IMR-90 (cell line): Measurements from ENCODE around the gene SYVN1. TPM values are rescaled to one million over a fixed set of nuclear protein-coding genes. Genes with fewer than 3 reads are reported as not detected.

ENCODE experiments used
- ATAC-seq: fragments of 200-7000 bp; cut with Tn5 transposase; 2 replicates; pipeline ENCODE4 v1.9.1; 2020; ENCODE audit warnings: low read depth, mild to moderate bottlenecking, moderate library complexity
- BruUV-seq: library from RNA; stranded (reverse); fragments of 400-500 nt; replicated peaks from 2 replicates; lab custom pipeline; 2021; lab: Mats Ljungman, UMichigan
- CTCF ChIA-PET: fragments of 300-600 bp; formaldehyde crosslinking; extraction: SDS; loops from one replicate; lab custom pipeline; 2021; ENCODE audit warnings: antibody characterized with exemption; lab: Yijun Ruan, JAX
- POLR2A ChIA-PET: fragments of 300-600 bp; sonication (Branson Sonifier 250); formaldehyde crosslinking; loops from one replicate; lab custom pipeline; 2022; ENCODE audit warnings: antibody characterized with exemption; ENCODE audit not compliant: unreplicated experiment; lab: Charles Lee
- DNase-seq: peaks from one replicate; pipeline ENCODE4 v3.0.0; 2013
- H2AFZ ChIP-seq: replicated peaks from 2 replicates; pipeline ENCODE3; 2013; ENCODE audit warnings: low read length, mild to moderate bottlenecking; ENCODE audit not compliant: poor library complexity
- H2AK5ac ChIP-seq: 2 replicates; pipeline ENCODE4 v1.6.1; 2013; ENCODE audit warnings: low read depth, low read length, inconsistent platforms
- H2AK9ac ChIP-seq: replicated peaks from 2 replicates; pipeline ENCODE3; 2013; ENCODE audit warnings: mild to moderate bottlenecking, low read depth, low read length, moderate library complexity; ENCODE audit not compliant: poor library complexity
- H2BK120ac ChIP-seq: 2 replicates; pipeline ENCODE4 v1.6.1; 2013; ENCODE audit warnings: low read depth, low read length, inconsistent platforms
- H2BK15ac ChIP-seq: 3 replicates; pipeline ENCODE4 v1.6.1; 2013; ENCODE audit warnings: low read depth, low read length, inconsistent platforms
- H2BK20ac ChIP-seq: 2 replicates; pipeline ENCODE4 v1.6.1; 2013; ENCODE audit warnings: low read depth, mild to moderate bottlenecking, inconsistent platforms, low read length, moderate library complexity
- H2BK5ac ChIP-seq: 2 replicates; pipeline ENCODE4 v1.6.1; 2013; ENCODE audit warnings: mild to moderate bottlenecking, low read depth, low read length, inconsistent platforms; ENCODE audit not compliant: poor library complexity, severe bottlenecking
- H3K14ac ChIP-seq: replicated peaks from 2 replicates; pipeline ENCODE4 v1.6.1; 2013; ENCODE audit warnings: low read depth, low read length, inconsistent platforms
- H3K18ac ChIP-seq: 2 replicates; pipeline ENCODE4 v1.6.1; 2013; ENCODE audit warnings: low read depth, low read length, control low read depth
- H3K23ac ChIP-seq: 2 replicates; pipeline ENCODE4 v1.6.1; 2013; ENCODE audit warnings: low read depth, low read length, inconsistent platforms
- H3K27ac ChIP-seq: 2 replicates; pipeline ENCODE4 v1.5.1; 2013; ENCODE audit warnings: mild to moderate bottlenecking, control low read depth, low read length; ENCODE audit not compliant: insufficient read depth
- H3K27me3 ChIP-seq: 2 replicates; pipeline ENCODE4 v1.6.1; 2013; ENCODE audit warnings: low read length; ENCODE audit not compliant: control insufficient read depth, insufficient read depth
- H3K36me3 ChIP-seq: 2 replicates; pipeline ENCODE4 v1.6.1; 2013; ENCODE audit warnings: low read length, mixed read lengths; ENCODE audit not compliant: control insufficient read depth, insufficient read depth
- H3K4ac ChIP-seq: 2 replicates; pipeline ENCODE4 v1.6.1; 2013; ENCODE audit warnings: low read depth, low read length, inconsistent platforms
- H3K4me1 ChIP-seq: 2 replicates; pipeline ENCODE4 v1.6.1; 2013; ENCODE audit warnings: low read length, mixed read lengths; ENCODE audit not compliant: control insufficient read depth, insufficient read depth
- H3K4me2 ChIP-seq: 2 replicates; pipeline ENCODE4 v1.6.1; 2013; ENCODE audit warnings: low read depth, mild to moderate bottlenecking, control low read depth, low read length, moderate library complexity
- H3K4me3 ChIP-seq: 2 replicates; pipeline ENCODE4 v1.5.1; 2013; ENCODE audit warnings: low read depth, mild to moderate bottlenecking, control low read depth, low read length, moderate library complexity; ENCODE audit not compliant: insufficient read depth
- H3K56ac ChIP-seq: 2 replicates; pipeline ENCODE4 v1.6.1; 2013; ENCODE audit warnings: low read length, inconsistent platforms; ENCODE audit not compliant: insufficient read depth; ENCODE audit errors: extremely low read depth
- H3K79me1 ChIP-seq, 2 experiments: 2 replicates each; pipeline ENCODE4 v1.6.1; 2013; ENCODE audit warnings: low read length in 2 of 2, inconsistent platforms in 1 of 2, low read depth in 1 of 2
- H3K9ac ChIP-seq: 2 replicates; pipeline ENCODE4 v1.6.1; 2013; ENCODE audit warnings: low read depth, low read length, control low read depth
- H3K9me1 ChIP-seq: 2 replicates; pipeline ENCODE4 v1.6.1; 2013; ENCODE audit warnings: low read length, inconsistent platforms; ENCODE audit not compliant: insufficient read depth
- H3K9me3 ChIP-seq: 2 replicates; pipeline ENCODE4 v1.6.1; 2013; ENCODE audit warnings: low read length; ENCODE audit not compliant: control insufficient read depth, insufficient read depth
- H4K20me1 ChIP-seq: 2 replicates; pipeline ENCODE4 v1.6.1; 2013; ENCODE audit warnings: low read length, inconsistent platforms; ENCODE audit not compliant: insufficient read depth
- H4K5ac ChIP-seq: 2 replicates; pipeline ENCODE4 v1.6.1; 2013; ENCODE audit warnings: mild to moderate bottlenecking, low read depth, low read length, control low read depth
- H4K8ac ChIP-seq, 2 experiments: 2 replicates each; pipeline ENCODE4 v1.6.1; 2013; ENCODE audit warnings: low read depth in 2 of 2, low read length in 2 of 2, control low read depth in 1 of 2, inconsistent platforms in 1 of 2
- H4K91ac ChIP-seq: 2 replicates; pipeline ENCODE4 v1.6.1; 2013; ENCODE audit warnings: low read depth, low read length, inconsistent platforms; ENCODE audit not compliant: insufficient read depth
- CEBPB ChIP-seq: IDR thresholded peaks from 2 replicates; pipeline ENCODE4 v1.6.1; 2012; ENCODE audit warnings: low read depth, low read length, improper control_type of control experiment
- CHD1 ChIP-seq: IDR thresholded peaks from 2 replicates; pipeline ENCODE4 v1.6.1; 2012; ENCODE audit warnings: low read depth, low read length, improper control_type of control experiment
- MAFK ChIP-seq: IDR thresholded peaks from 2 replicates; pipeline ENCODE4 v1.6.1; 2012; ENCODE audit warnings: low read depth, low read length, improper control_type of control experiment
- MAZ ChIP-seq: IDR thresholded peaks from 2 replicates; pipeline ENCODE4 v1.6.1; 2012; ENCODE audit warnings: low read depth, mild to moderate bottlenecking, low read length, improper control_type of control experiment, moderate library complexity, borderline replicate concordance
- POLR2A ChIP-seq: IDR thresholded peaks from 2 replicates; pipeline ENCODE4 v1.6.1; 2012; ENCODE audit warnings: mild to moderate bottlenecking, low read depth, low read length
- RAD21 ChIP-seq: IDR thresholded peaks from 2 replicates; pipeline ENCODE4 v1.6.1; 2012; ENCODE audit warnings: low read length, improper control_type of control experiment
- RCOR1 ChIP-seq: IDR thresholded peaks from 2 replicates; pipeline ENCODE4 v1.6.1; 2012; ENCODE audit warnings: mild to moderate bottlenecking, low read length, improper control_type of control experiment; ENCODE audit not compliant: insufficient replicate concordance
- RFX5 ChIP-seq: IDR thresholded peaks from 2 replicates; pipeline ENCODE4 v1.8.0; 2012; ENCODE audit warnings: low read depth, mild to moderate bottlenecking, low read length, moderate library complexity
- SMC3 ChIP-seq: fragments of 150-350 bp; IDR thresholded peaks from 2 replicates; pipeline ENCODE4 v1.6.1; 2016; ENCODE audit warnings: low read depth, mild to moderate bottlenecking, antibody characterized with exemption, low read length, moderate library complexity
- USF2 ChIP-seq: fragments of 150-350 bp; IDR thresholded peaks from 2 replicates; pipeline ENCODE4 v1.6.1; 2017; ENCODE audit warnings: mild to moderate bottlenecking, antibody characterized with exemption, low read length, low read depth
- WGBS, 2 experiments: methylation state at CpG; one replicate each; pipeline versions ENCODE4 v1.1.5 to v1.1.7; 2013; ENCODE audit warnings: missing lambda C conversion rate in 2 of 2; ENCODE audit not compliant: insufficient read length in 1 of 2; ENCODE audit errors: extremely low coverage in 2 of 2; 5-methylcytosine and 5-hydroxymethylcytosine counted together
- dilution Hi-C: fragments of 300-500 bp; cut with HindIII; formaldehyde crosslinking; loops from one replicate; pipeline ENCODE4 v1.14.3; 2018; ENCODE audit warnings: low sequenced_read_pairs; ENCODE audit not compliant: unreplicated experiment
- in situ Hi-C: fragments of 300-500 bp; cut with MboI; formaldehyde crosslinking; loops from 3 replicates; pipeline ENCODE4 v1.14.3; 2019; ENCODE audit warnings: low sequenced_read_pairs, inconsistent platforms, mixed read lengths
- intact Hi-C: fragments of 100-400 bp; cut with micrococcal nuclease; formaldehyde crosslinking; loops from 2 replicates; pipeline ENCODE4 v1.10.0; 2022
- polyA plus RNA-seq, 3 experiments: library from polyadenylated mRNA; depleted of rRNA; stranded (reverse); fragments of >200 nt; gene quantifications; 2 replicates each; pipeline ENCODE4 v1.2.3, GENCODE V29; 2012; ENCODE audit warnings: low replicate concordance in 1 of 3
- total RNA-seq: library from RNA; depleted of rRNA; stranded (reverse); fragments of >200 nt; gene quantifications from 2 replicates; pipeline ENCODE4 v1.2.3, GENCODE V29; 2012

SYVN1 gene
- total and polyA plus RNA-seq, 2 of the 4 experiments (the other 2 are of a cell fraction) = 9.5 to 52.9 TPM

GRCh38 chr11:65151331-65151899 is 17.1 kb upstream of the SYVN1 start:
- Histone ChIP-seq H3K4me3 (no peak overlapping the region), H4K5ac (no peak overlapping the region), H3K79me1 (no peaks in the 10 kb centered on the region), H2BK20ac (no peak overlapping the region), H4K20me1 (no peaks in the 10 kb centered on the region), H3K4me2 (no peak overlapping the region), H2BK5ac (no peak overlapping the region), H4K91ac (no peak overlapping the region), H3K23ac (no peak overlapping the region), H3K36me3 (no peaks in the 10 kb centered on the region), H2BK15ac (no peak overlapping the region), H2AK9ac (no peak overlapping the region), H3K4me1 (peaks cover 2% of the 10 kb centered on the region), H3K4ac (no peak overlapping the region), H3K56ac (no peak overlapping the region), H2AFZ (peak overlapping the region; percentile 84), H2BK120ac (no peak overlapping the region), H4K8ac (no peak overlapping the region), H3K27ac (no peak overlapping the region), H3K18ac (no peak overlapping the region), H3K9me1 (no peaks in the 10 kb centered on the region), H3K14ac (no peak overlapping the region), H3K9me3 (peaks cover 3% of the 10 kb centered on the region; the same call in 1 of the 2 replicates), H2AK5ac (no peak overlapping the region; the same call in 1 of the 2 replicates), H3K9ac (no peak overlapping the region), H3K27me3 (peaks cover 3% of the 10 kb centered on the region; the same call in 1 of the 2 replicates)
- 67% methylated on average over 1 of the region's 3 CpGs; no CpG with 5 or more reads in 1 of the 2 experiments for WGBS, 2 experiments
- DNase-seq (no peak), ATAC-seq (no peak)
- POLR2A ChIA-PET = no interaction called here
- intact Hi-C loops (no loop called here), in situ Hi-C loops (no loop called here), dilution Hi-C loops (no loop called here)
- TF ChIP-seq RFX5 (no peak), CHD1 (no peak), USF2 (no peak), MAZ (no peak), POLR2A (no peak), CEBPB (no peak), MAFK (no peak), RCOR1 (no peak), RAD21 (no peak), SMC3 (no peak)
- CTCF ChIA-PET = no interaction called here
- BruUV-seq = no TSS peak
